Measurements from ENCODE around the gene AMER2.

AMER2 gene

GRCh38 chr13:25210842-25211569 is 38.9 kb upstream of the AMER2 start:
- TF ChIP-seq, protein P1, sequence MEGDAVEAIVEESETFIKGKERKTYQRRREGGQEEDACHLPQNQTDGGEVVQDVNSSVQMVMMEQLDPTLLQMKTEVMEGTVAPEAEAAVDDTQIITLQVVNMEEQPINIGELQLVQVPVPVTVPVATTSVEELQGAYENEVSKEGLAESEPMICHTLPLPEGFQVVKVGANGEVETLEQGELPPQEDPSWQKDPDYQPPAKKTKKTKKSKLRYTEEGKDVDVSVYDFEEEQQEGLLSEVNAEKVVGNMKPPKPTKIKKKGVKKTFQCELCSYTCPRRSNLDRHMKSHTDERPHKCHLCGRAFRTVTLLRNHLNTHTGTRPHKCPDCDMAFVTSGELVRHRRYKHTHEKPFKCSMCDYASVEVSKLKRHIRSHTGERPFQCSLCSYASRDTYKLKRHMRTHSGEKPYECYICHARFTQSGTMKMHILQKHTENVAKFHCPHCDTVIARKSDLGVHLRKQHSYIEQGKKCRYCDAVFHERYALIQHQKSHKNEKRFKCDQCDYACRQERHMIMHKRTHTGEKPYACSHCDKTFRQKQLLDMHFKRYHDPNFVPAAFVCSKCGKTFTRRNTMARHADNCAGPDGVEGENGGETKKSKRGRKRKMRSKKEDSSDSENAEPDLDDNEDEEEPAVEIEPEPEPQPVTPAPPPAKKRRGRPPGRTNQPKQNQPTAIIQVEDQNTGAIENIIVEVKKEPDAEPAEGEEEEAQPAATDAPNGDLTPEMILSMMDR (IDR thresholded peaks at IDR 0.05; ENCODE audit: extremely low read depth, missing control alignments): no peak
- no peak for DNase-seq (ENCODE audit: low spot score)

GRCh38 chr13:25207291-25207810 is 35.3 kb upstream of the AMER2 start:
- TF ChIP-seq, protein P1 (IDR thresholded peaks at IDR 0.05; ENCODE audit: extremely low read depth, missing control alignments): no peak

DNA sequence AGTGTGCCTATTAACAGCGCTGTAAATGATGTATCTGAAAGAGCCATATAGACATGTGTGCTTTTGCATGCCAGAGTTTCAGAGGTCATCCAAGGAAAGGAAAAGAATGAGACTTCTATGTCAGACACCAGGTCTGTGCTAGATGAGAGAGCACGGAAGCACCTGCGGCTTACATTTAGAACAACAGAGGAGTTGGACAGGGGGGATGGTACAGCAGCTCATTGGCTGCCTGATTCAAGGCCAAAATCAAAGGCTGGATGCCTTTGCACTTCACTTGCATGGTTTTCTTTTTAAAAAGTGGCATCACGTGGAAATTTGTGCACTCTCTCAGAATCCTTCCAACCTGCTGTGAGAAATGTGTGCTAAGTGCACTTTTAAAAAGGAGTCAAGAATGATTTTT is 32.8 kb upstream of the AMER2 start:
- DNase-seq (ENCODE audit: low spot score): no peak
- TF ChIP-seq, protein P1 (IDR thresholded peaks at IDR 0.05; ENCODE audit: extremely low read depth, missing control alignments): no peak

More at GRCh38 chr13:25207291-25207810, 35.3 kb upstream of the AMER2 start:
- no peak for DNase-seq (ENCODE audit: low spot score)

- DNase-seq (ENCODE audit: low spot score): no peak
- TF ChIP-seq, protein P1 (IDR thresholded peaks at IDR 0.05; ENCODE audit: extremely low read depth, missing control alignments): no peak
Observed at GRCh38 chr13:25203127-25203740, 31.1 kb upstream of the AMER2 start.

DNA sequence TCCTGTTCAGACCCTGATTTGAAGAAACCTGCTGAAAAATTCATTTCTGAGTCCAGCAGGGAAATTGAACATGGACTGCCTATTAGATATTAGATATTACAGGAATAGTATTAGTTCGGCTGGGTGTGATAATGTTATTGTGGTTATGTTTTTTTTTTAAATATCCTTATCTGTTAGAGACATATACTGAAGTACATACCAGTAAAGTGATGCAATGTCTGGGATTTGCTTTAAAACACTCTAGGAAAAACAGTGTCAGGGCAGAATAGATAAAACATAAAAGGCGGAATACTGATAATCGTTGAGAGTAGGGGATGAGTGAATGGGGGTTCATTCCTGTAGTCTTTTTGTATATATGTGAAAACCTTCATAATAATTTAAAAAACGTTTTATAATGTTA is 28.7 kb upstream of the AMER2 start:
- DNase-seq (ENCODE audit: low spot score): no peak
- TF ChIP-seq, protein P1 (IDR thresholded peaks at IDR 0.05; ENCODE audit: extremely low read depth, missing control alignments): no peak

DNA sequence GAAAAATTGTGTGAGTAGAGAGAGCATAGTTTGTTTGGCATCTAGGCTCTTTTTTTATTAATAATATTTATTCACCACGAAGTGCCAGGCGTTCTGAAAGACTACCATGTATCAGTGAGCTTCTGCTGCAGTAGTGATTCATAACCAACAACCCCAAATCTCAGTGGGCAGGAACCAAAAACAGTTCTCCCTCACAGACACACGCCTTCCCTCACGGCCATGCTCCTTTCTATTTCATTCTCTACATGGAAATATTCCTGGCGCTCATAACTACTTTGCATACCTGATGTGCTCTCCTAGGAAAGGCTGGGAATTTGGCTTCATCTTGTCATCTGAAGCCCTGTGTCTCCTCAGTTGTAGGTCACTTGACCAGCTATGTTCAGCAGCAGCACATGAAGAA is 26.6 kb upstream of the AMER2 start:
- no peak for DNase-seq (ENCODE audit: low spot score)
- TF ChIP-seq, protein P1 (IDR thresholded peaks at IDR 0.05; ENCODE audit: extremely low read depth, missing control alignments): no peak

- TF ChIP-seq, protein P1 (IDR thresholded peaks at IDR 0.05; ENCODE audit: extremely low read depth, missing control alignments): no peak
- DNase-seq (ENCODE audit: low spot score): no peak
Observed at GRCh38 chr13:25196971-25197370, 24.9 kb upstream of the AMER2 start.
